GM18502 (cell line): ENCODE data around the gene DNM1L.
"Not testable (repeated sequence)": the region's sequence is repeated elsewhere in the genome, so short reads cannot be mapped to it uniquely, and the experiment has no call there.

Experiments used
- ATAC-seq: cut with Tn5 transposase; IDR thresholded peaks from one replicate; pipeline ENCODE4 v1.9.1; 2021; ENCODE audit warnings: mild to moderate bottlenecking; ENCODE audit not compliant: unreplicated experiment, poor library complexity

Gene DNM1L

GRCh38 chr12:32693036-32693435 is 13.9 kb downstream of the DNM1L start:
- ATAC-seq, result no peak

DNA sequence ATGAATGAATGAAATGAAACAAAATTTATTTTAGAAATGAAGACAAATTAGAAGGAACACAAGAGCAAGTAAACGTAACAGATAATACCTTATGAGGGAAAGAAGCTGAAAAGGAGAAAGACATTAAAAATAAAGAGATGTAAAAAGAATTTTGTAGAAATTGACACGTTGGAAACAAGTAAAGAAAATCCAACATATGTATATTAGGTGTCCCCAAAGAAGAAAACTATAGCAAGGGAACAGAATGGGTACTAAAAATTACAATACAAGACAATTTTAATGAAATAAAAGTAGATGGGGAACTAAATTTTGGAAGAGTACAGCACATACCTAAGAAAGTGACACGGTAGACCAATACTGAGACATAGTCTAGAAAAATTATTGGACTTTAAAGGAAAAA is 16.7 kb downstream of the DNM1L start:
- no peak for ATAC-seq

GRCh38 chr12:32697445-32697844 is 18.3 kb downstream of the DNM1L start:
- no peak for ATAC-seq

GRCh38 chr12:32698285-32698684 is 19.2 kb downstream of the DNM1L start:
- ATAC-seq, result no peak

GRCh38 chr12:32699437-32699836 is 20.3 kb downstream of the DNM1L start:
- ATAC-seq, result not testable (repeated sequence)

DNA sequence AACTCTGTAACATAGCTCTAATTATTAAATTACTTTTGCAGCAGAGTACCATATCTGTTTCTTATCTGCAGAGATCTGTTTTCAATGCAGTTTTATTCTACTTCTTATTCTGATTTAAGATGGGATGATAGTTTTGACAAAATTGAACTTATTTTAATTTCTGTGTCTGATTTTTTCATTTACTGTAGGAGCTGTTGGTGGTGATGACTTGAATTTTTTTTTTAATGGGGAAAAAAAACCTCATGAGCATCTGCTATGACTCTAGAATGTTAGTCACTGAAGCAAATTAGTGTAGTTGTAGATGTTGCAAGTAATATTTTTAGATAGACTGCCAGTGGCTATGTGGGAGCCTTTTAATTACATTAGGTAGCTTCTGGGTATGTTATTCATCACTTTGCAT is 23.4 kb downstream of the DNM1L start:
- ATAC-seq, result no peak

DNA sequence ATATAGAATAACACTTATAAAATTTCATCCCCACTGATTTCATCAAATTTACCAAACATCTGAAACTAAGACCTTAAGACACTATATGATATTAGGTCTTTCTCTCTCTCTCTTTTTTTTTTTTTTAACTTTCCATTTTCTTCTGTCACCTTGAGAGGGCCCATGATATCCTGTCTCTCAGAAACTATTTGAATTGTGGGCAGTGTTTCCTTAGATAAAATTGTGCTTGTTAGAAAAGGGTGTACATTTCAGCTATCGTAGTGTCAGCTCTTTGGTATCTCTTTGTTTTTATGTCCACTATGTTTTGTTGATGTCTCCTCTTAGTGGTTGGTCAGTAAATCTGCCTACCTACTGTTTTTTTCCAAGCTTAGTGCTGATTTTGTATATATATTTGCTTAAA is 23.8 kb downstream of the DNM1L start:
- ATAC-seq, result no peak

GRCh38 chr12:32705783-32706182 is 26.7 kb downstream of the DNM1L start:
- no peak for ATAC-seq

DNA sequence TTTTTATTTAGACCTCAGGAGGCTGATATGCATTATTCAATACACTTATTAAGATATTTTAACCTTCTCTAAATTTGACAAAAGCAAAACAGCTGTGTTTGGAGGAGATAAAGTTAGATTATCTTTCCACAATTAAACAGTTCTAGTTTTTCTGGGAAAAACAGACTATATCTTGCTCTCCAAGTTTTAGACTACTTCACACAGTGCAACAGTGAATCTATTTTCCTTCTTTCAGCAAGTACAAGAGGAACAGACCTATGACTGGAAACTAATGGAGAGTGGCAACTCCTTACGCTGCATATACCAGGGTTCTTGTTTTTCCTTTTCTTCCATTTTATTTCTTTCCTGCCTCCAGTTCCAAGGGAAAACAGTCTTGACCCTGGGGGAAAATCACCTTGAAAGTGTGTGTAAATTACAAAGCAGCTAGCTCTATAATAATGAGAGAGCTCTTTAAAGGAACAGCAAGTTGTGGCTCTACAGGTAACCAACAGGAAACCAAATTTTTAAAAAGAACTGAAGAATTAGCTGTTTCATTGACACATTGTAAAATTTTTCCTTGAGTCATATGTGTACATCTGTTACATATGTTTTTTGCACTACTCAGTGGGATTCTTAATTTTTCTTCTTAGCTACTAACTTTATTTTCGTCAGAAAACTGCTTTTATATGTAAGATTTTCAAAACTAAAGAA is 27.4 kb downstream of the DNM1L start:
- no peak for ATAC-seq

- no peak for ATAC-seq
These were observed 29.8 kb downstream of the DNM1L start for GRCh38 chr12:32708926-32709325.

DNA sequence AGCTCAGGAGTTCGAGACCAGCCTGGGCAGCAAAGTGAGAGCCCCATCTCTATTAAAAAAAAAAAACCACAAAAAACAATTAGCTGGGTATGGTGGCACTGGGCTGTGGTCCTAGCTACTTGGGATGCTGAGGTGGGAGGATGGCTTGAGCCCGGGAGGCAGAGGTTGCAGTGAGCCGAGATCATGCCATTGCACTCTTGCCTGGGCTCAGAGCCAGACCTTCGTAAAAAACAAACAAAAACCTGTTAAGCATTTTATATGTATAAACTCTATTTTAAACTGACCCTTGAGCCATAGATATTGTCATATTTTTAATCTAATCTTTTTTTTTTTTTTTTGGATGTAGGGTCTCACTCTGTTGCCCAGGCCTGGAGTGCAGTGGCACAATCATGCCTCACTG is 35.7 kb downstream of the DNM1L start:
- no peak for ATAC-seq

DNA sequence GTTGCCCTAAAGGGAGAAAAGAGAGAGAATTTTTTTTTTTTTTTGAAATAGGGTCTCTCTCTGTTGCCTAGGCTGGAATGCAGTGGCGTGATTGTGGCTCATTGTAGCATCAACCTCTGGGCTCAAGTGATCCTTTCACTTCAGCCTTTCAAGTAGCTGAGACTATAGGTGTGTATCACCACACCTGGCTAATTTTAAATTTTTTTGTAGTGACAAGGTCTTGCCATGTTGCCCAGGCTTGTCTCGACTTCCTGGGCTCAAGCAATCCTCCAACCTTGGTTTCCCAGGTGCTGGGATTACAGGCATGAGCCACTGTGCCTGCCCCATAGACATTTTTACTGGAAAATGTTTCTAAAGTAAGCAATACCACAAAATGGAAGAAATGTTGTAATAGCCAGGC is 39.8 kb downstream of the DNM1L start:
- ATAC-seq, result no peak

- not testable (repeated sequence) for ATAC-seq
These were observed 46.2 kb downstream of the DNM1L start for GRCh38 chr12:32725308-32725707.

DNA sequence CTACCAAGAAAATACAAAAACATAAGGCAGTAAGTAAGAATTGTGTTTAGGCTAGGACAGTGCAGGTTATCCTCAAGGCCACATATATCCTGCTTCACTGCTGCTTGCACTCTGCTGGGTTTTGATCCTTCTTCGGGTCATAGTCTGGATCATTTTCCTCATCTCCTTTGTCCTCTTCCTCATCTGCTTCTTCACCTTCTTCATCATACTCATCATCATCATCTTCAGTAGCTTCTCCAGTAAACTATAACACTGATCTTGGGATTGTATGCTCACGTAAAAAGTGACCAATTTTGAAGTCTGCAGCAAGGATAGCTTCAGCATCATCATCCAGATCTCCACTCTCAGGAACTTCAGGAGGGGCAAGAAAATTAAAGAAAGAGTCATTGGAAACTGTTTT is 47.2 kb downstream of the DNM1L start:
- ATAC-seq, result no peak

DNA sequence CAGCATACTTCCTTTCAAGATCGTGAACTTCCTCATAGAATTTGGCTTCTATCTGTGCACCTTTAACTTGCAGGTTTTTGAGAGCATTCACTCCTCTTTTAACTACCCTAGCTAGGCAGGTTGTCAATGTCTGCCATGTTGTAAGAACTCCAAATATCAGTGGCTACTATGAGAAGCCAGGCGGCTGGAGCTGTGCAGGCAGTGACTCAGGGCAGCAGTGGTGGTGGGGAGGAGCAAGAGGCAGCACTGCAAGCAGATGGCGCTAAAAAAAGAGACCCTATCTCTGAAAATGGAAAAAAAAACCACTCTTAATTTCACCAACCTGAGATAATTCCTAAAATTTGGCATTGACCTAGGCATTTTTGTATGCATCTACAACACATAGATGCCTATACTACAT is 48.1 kb downstream of the DNM1L start:
- ATAC-seq, result no peak

DNA sequence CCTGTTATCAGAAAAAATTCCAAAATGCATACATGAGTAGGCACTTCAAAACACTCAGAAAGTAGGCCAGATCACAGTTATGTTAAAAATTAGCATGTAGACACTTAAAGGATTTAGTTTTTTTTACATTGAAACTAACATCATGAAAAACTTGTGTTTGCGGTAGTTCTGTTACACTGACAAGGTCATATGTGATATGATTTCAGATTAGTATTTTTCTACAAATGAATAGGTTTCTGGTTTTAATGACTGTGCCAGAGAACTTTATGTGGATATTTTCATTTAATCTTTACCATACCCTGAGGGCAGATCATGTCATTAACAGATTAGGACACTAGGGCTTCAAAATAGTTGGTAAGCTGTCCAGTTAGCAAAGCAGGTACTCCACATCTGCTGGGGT is 55.9 kb downstream of the DNM1L start:
- no peak for ATAC-seq

DNA sequence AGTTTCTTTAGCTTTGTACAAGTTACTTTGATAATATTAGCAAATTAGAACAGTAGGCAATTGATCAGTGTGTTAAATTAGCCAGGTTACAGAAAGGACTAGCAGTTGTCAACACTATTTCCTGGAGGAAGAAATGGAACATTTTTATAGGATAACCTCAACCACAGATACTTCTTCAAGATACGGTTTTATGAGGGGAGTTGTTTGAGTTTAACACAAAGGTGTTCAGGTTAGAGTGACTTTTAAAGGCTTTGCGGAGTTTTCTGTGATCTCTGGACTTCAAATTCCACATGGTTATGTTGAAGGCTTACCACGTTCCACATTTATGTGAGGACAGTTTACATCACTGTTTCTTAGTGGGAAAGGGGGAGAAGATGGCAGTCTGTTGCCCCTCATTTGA is 57.3 kb downstream of the DNM1L start:
- ATAC-seq, result no peak

GRCh38 chr12:32737715-32738114 is 58.6 kb downstream of the DNM1L start:
- ATAC-seq, result no peak

DNA sequence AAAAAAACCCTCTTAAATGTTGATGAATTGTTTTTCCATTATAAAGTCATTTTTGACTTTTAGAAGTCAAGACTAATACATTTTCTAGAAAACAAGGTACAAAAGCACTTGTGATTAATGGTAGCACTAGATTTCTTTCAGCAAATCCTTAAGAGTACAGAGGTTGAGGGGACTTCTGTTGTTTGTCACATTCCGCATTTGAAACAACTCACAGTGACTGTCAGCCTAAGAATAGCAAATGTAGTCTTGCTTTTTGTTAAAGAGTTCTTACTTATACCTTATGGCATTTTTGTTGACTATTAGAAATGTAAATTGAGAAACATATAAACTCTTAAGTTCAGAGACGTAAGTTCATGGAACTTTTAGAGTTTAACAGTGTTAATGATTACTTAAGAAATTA is 60.2 kb downstream of the DNM1L start:
- no peak for ATAC-seq

DNA sequence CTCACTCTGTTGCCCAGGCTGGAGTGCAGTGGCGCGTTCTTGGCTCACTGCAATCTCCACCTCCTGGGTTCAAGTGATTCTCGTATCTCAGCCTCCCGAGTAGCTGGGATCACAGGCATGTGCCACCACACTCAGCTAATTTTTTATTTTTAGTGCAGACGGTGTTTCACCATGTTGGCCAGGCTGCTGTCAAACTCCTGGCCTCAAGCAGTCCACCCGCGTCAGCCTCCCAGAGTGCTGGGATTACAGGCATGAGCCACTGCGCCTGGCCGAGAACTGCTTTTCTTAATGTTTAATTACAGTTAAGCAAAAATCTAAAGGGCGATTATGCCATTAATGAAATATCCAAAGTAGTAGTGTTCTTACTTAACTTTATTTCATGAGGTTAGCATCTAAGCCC is 63.0 kb downstream of the DNM1L start:
- no peak for ATAC-seq

GRCh38 chr12:32743264-32743663 is 64.2 kb downstream of the DNM1L start:
- ATAC-seq, result no peak

GRCh38 chr12:32753605-32754004 is 74.5 kb downstream of the DNM1L start:
- no peak for ATAC-seq

GRCh38 chr12:32754111-32754510 is 75.0 kb downstream of the DNM1L start:
- ATAC-seq, result no peak
